ENCODE measurements around the gene ALPP.

Gene ALPP

GRCh38 chr2:232347369-232347768 is 31.2 kb upstream of the ALPP start:
- H3K4me1 ChIP-seq (ENCODE audit: control insufficient read depth, insufficient read depth, low read length), result no peaks in the 10 kb centered on the region
- no peaks in the 10 kb centered on the region for H3K36me3 ChIP-seq (ENCODE audit: control insufficient read depth in 2 of 2, insufficient read depth in 1 of 2, low read length in 2 of 2)
- no peak overlapping the region for H3K27ac ChIP-seq (ENCODE audit: extremely low read depth, low read depth, low read length)
- H3K9me3 ChIP-seq (ENCODE audit: control insufficient read depth, insufficient read depth, low read depth, low read length), result no peaks in the 10 kb centered on the region
- ChIA-PET POLR2A (no interaction called here), CTCF (interaction anchor here (2.7 kb wide), 1 partner anchor 12 kb away, joined by 9 read pairs; no protein-coding TSS in a partner anchor)
- TF ChIP-seq ZNF473 (tag by site-specific recombination; IDR thresholded peaks at IDR 0.05) (no peak), KLF17 (tag by site-specific recombination; IDR thresholded peaks at IDR 0.05) (no peak), ZNF645 (tag by site-specific recombination; IDR thresholded peaks at IDR 0.05) (no peak)
- no peak overlapping the region for H3K4me3 ChIP-seq (ENCODE audit: low read depth, low read length)

- Histone ChIP-seq H3K27ac (ENCODE audit: extremely low read depth, low read depth, low read length) (no peak overlapping the region), H3K9me3 (ENCODE audit: control insufficient read depth, insufficient read depth, low read depth, low read length) (no peaks in the 10 kb centered on the region), H3K4me1 (ENCODE audit: control insufficient read depth, insufficient read depth, low read length) (no peaks in the 10 kb centered on the region), H3K4me3 (ENCODE audit: low read depth, low read length) (no peak overlapping the region), H3K36me3 (ENCODE audit: control insufficient read depth in 2 of 2, insufficient read depth in 1 of 2, low read length in 2 of 2) (no peaks in the 10 kb centered on the region)
- TF ChIP-seq KLF16 (tag by site-specific recombination; IDR thresholded peaks at IDR 0.05) (no peak), ZNF324 (tag by site-specific recombination; IDR thresholded peaks at IDR 0.05) (no peak), ZNF433 (tag by site-specific recombination; IDR thresholded peaks at IDR 0.05; ENCODE audit: low read depth) (no peak), KLF1 (tag by site-specific recombination; IDR thresholded peaks at IDR 0.05) (peak; percentile 87), ZNF704 (tag by site-specific recombination; IDR thresholded peaks at IDR 0.05) (no peak), ZFHX2 (tag by site-specific recombination; conservative IDR thresholded peaks at IDR 0.05) (peak; percentile 36), TRIM28 (IDR thresholded peaks at IDR 0.05; ENCODE audit: borderline replicate concordance, low read length) (no peak), EGR2 (tag by site-specific recombination; IDR thresholded peaks at IDR 0.05; ENCODE audit: low read depth) (0 out of 2 replicates have a peak, but pooled peaks have one; percentile 14), KLF17 (tag by site-specific recombination; IDR thresholded peaks at IDR 0.05) (peak; percentile 41; the same call in 1 of the 2 replicates), ZNF530 (tag by site-specific recombination; IDR thresholded peaks at IDR 0.05; ENCODE audit: low read depth) (no peak)
- ChIA-PET POLR2A (no interaction called here), CTCF (no interaction called here)
Measured at GRCh38 chr2:232348936-232349335, 29.6 kb upstream of the ALPP start.

- CTCF ChIA-PET, result no interaction called here
- H3K27ac ChIP-seq (ENCODE audit: extremely low read depth, low read depth, low read length), result no peak overlapping the region
- H3K9me3 ChIP-seq (ENCODE audit: control insufficient read depth, insufficient read depth, low read depth, low read length), result no peaks in the 10 kb centered on the region
- TF ChIP-seq ZBTB8A (tag by site-specific recombination; IDR thresholded peaks at IDR 0.05), result no peak
- no peak for TF ChIP-seq KLF9 (tag by site-specific recombination; IDR thresholded peaks at IDR 0.05; ENCODE audit: low read depth)
- TF ChIP-seq ZNF157 (tag by site-specific recombination; IDR thresholded peaks at IDR 0.05), result no peak
- no peak for TF ChIP-seq ZNF138 (tag by site-specific recombination; IDR thresholded peaks at IDR 0.05; ENCODE audit: borderline replicate concordance)
- TF ChIP-seq ZBTB10 (tag by site-specific recombination; IDR thresholded peaks at IDR 0.05), result no peak
- TF ChIP-seq GLIS2 (tag by site-specific recombination; IDR thresholded peaks at IDR 0.05), result no peak
- no peak for TF ChIP-seq ZNF140 (tag by site-specific recombination; IDR thresholded peaks at IDR 0.05)
- H3K4me3 ChIP-seq (ENCODE audit: low read depth, low read length), result no peak overlapping the region
- POLR2A ChIA-PET, result no interaction called here
- no peaks in the 10 kb centered on the region for H3K4me1 ChIP-seq (ENCODE audit: control insufficient read depth, insufficient read depth, low read length)
- no peaks in the 10 kb centered on the region for H3K36me3 ChIP-seq (ENCODE audit: control insufficient read depth in 2 of 2, insufficient read depth in 1 of 2, low read length in 2 of 2)
Measured at GRCh38 chr2:232349546-232349945, 29.0 kb upstream of the ALPP start.

Measured in HEK293 (cell line).